SK-N-SH treated with all-trans-retinoic acid at 6 μM for 48 hours (cell line): Measurements from ENCODE around the gene HMX1.

ENCODE experiments used
- ARNTL ChIP-seq: fragments of 450-650 bp; formaldehyde crosslinking; IDR thresholded peaks from 2 replicates; pipeline ENCODE4 v1.5.0; 2020; ENCODE audit warnings: low read depth, mild to moderate bottlenecking, moderate library complexity, borderline replicate concordance
- GLIS3 ChIP-seq: fragments of 250-450 bp; sonication (Bioruptor Pico); IDR thresholded peaks from 2 replicates; pipeline ENCODE4 v1.5.0; 2020; ENCODE audit warnings: mild to moderate bottlenecking, moderate library complexity
- ISL1 ChIP-seq: fragments of 250-450 bp; sonication (Bioruptor Pico); IDR thresholded peaks from 2 replicates; pipeline ENCODE4 v2.1.2; 2022; ENCODE audit warnings: mild to moderate bottlenecking, moderate library complexity
- POU6F1 ChIP-seq: fragments of 250-450 bp; sonication (Bioruptor Pico); IDR thresholded peaks from 2 replicates; pipeline ENCODE4 v1.8.0; 2021; ENCODE audit warnings: low read depth, mild to moderate bottlenecking, moderate library complexity, borderline replicate concordance
- PPARA ChIP-seq: fragments of 250-450 bp; sonication (Bioruptor Pico); IDR thresholded peaks from 2 replicates; pipeline ENCODE4 v1.5.0; 2020; ENCODE audit warnings: mild to moderate bottlenecking, borderline replicate concordance
- ZFP30 ChIP-seq: fragments of 450-650 bp; formaldehyde crosslinking; IDR thresholded peaks from 2 replicates; pipeline ENCODE4 v1.5.0; 2022; ENCODE audit warnings: mild to moderate bottlenecking, moderate library complexity
- ZNF70 ChIP-seq: fragments of 450-650 bp; formaldehyde crosslinking; IDR thresholded peaks from 2 replicates; pipeline ENCODE4 v1.5.0; 2020; ENCODE audit warnings: mild to moderate bottlenecking, moderate library complexity
- TF ChIP-seq, protein P1 (sequence below): fragments of 250-450 bp; sonication (Bioruptor Pico); IDR thresholded peaks from 2 replicates; pipeline ENCODE4 v1.5.1; 2020; ENCODE audit warnings: low read depth, mild to moderate bottlenecking, moderate library complexity

GRCh38 chr4:8874896-8875680 is 3.4 kb upstream of the HMX1 start:
- no peak for TF ChIP-seq ZNF70 (CRISPR knock-in tag)
- TF ChIP-seq GLIS3 (CRISPR knock-in tag) = no peak
- TF ChIP-seq, protein P1, sequence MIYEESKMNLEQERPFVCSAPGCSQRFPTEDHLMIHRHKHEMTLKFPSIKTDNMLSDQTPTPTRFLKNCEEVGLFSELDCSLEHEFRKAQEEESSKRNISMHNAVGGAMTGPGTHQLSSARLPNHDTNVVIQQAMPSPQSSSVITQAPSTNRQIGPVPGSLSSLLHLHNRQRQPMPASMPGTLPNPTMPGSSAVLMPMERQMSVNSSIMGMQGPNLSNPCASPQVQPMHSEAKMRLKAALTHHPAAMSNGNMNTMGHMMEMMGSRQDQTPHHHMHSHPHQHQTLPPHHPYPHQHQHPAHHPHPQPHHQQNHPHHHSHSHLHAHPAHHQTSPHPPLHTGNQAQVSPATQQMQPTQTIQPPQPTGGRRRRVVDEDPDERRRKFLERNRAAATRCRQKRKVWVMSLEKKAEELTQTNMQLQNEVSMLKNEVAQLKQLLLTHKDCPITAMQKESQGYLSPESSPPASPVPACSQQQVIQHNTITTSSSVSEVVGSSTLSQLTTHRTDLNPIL (CRISPR knock-in tag) = no peak
- no peak for TF ChIP-seq ISL1 (CRISPR knock-in tag)
- no peak for TF ChIP-seq ARNTL (CRISPR knock-in tag)
- no peak for TF ChIP-seq PPARA (CRISPR knock-in tag)
- TF ChIP-seq ZFP30 (CRISPR knock-in tag) = no peak
- TF ChIP-seq POU6F1 (CRISPR knock-in tag) = no peak
